GM19035 (cell line): Measurements from ENCODE around the gene KIR2DL3.
"Not testable (repeated sequence)": the region's sequence is repeated elsewhere in the genome, so short reads cannot be mapped to it uniquely, and the experiment has no call there.

Source experiments
- ATAC-seq: cut with Tn5 transposase; IDR thresholded peaks from one replicate; pipeline ENCODE4 v1.9.1; 2021; ENCODE audit not compliant: unreplicated experiment

Gene KIR2DL3

GRCh38 chr19:54738306-54738705 is at the start of gene KIR2DL3:
KIR2DL3 (plus strand) TSS chr19:54738513; CDS start chr19:54738546, 33 bp downstream.
- not testable (repeated sequence) for ATAC-seq

GRCh38 chr19:54691582-54692297 is 46.6 kb upstream of the KIR2DL3 start:
- no peak for ATAC-seq

- no peak for ATAC-seq
These were observed 46.1 kb upstream of the KIR2DL3 start for GRCh38 chr19:54692298-54692615.

GRCh38 chr19:54694648-54695047 is 43.7 kb upstream of the KIR2DL3 start:
- no peak for ATAC-seq

GRCh38 chr19:54696117-54696548 is 42.2 kb upstream of the KIR2DL3 start:
- ATAC-seq: no peak

GRCh38 chr19:54696766-54697165 is 41.5 kb upstream of the KIR2DL3 start:
- ATAC-seq: no peak

GRCh38 chr19:54697716-54698115 is 40.6 kb upstream of the KIR2DL3 start:
- ATAC-seq: not testable (repeated sequence)

GRCh38 chr19:54704928-54705327 is 33.4 kb upstream of the KIR2DL3 start:
- ATAC-seq: no peak

GRCh38 chr19:54707962-54708361 is 30.4 kb upstream of the KIR2DL3 start:
- ATAC-seq: no peak

GRCh38 chr19:54708781-54709180 is 29.5 kb upstream of the KIR2DL3 start:
- no peak for ATAC-seq

- no peak for ATAC-seq
These were observed 28.9 kb upstream of the KIR2DL3 start for GRCh38 chr19:54709212-54709948.

GRCh38 chr19:54709956-54710355 is 28.4 kb upstream of the KIR2DL3 start:
- not testable (repeated sequence) for ATAC-seq

GRCh38 chr19:54724142-54724541 is 14.2 kb upstream of the KIR2DL3 start, which contains the start of gene KIR3DL3:
KIR3DL3 (plus strand) TSS chr19:54724442; CDS start chr19:54724497, 55 bp downstream.
- no peak for ATAC-seq

GRCh38 chr19:54724644-54725043 is 13.7 kb upstream of the KIR2DL3 start:
- ATAC-seq: no peak

GRCh38 chr19:54725321-54725720 is 13.0 kb upstream of the KIR2DL3 start:
- no peak for ATAC-seq

- ATAC-seq: no peak
These were observed 10.8 kb upstream of the KIR2DL3 start for GRCh38 chr19:54727562-54727961.

GRCh38 chr19:54728167-54728566 is 10.1 kb upstream of the KIR2DL3 start:
- ATAC-seq: no peak

GRCh38 chr19:54729416-54730188 is 8.7 kb upstream of the KIR2DL3 start:
- no peak for ATAC-seq

GRCh38 chr19:54731191-54731590 is 7.1 kb upstream of the KIR2DL3 start:
- no peak for ATAC-seq

- no peak for ATAC-seq
These were observed 402 bp downstream of the KIR2DL3 start for GRCh38 chr19:54738715-54739114.
